HCT116 (cell line): ENCODE measurements around the gene EIF5AL1. TPM values are rescaled to one million over a fixed set of nuclear protein-coding genes. Genes with fewer than 3 reads are reported as not detected.
"Not testable (repeated sequence)": the region's sequence is repeated elsewhere in the genome, so short reads cannot be mapped to it uniquely, and the experiment has no call there.

Source experiments
- ATAC-seq: fragments of 200-7000 bp; cut with Tn5 transposase; 2 replicates; pipeline ENCODE4 v1.9.1; 2020; ENCODE audit warnings: mild to moderate bottlenecking, moderate library complexity
- BruUV-seq: library from RNA; stranded (reverse); fragments of 400-500 nt; replicated peaks from 2 replicates; lab custom pipeline; 2021; lab: Mats Ljungman, UMichigan
- CTCF ChIA-PET: fragments of 300-600 bp; sonication (Branson Sonifier 250); formaldehyde crosslinking; loops from one replicate; lab custom pipeline; 2021; ENCODE audit warnings: antibody characterized with exemption; lab: Charles Lee
- POLR2A ChIA-PET: fragments of 300-600, 350-600 bp; sonication (Branson Sonifier 250); formaldehyde crosslinking; loops from one replicate; lab custom pipeline; 2021; ENCODE audit warnings: antibody characterized with exemption; lab: Charles Lee
- RAD21 ChIA-PET, 2 experiments: fragments of 300-600 bp; sonication (Branson Sonifier 250); formaldehyde crosslinking; loops; one replicate each; lab custom pipeline; 2023; ENCODE audit warnings: low total read pairs in 2 of 2; ENCODE audit not compliant: uncharacterized antibody in 2 of 2, unreplicated experiment in 2 of 2, low non-redundant PET in 1 of 2; lab: Charles Lee
- DNase-seq: peaks from one replicate; pipeline ENCODE4 v3.0.0-alpha.2; 2010; ENCODE audit warnings: low read depth, low spot score
- H2AFZ ChIP-seq: fragments of 200-600 bp; shearing (Covaris generic), sonication (generic); 2 replicates; pipeline ENCODE4 v1.6.1; 2017; ENCODE audit warnings: low read depth, mixed run types, mixed read lengths, antibody characterized with exemption, low read length; ENCODE audit not compliant: poor library complexity, severe bottlenecking
- H3K27ac ChIP-seq: 2 replicates; pipeline ENCODE4 v1.5.1; 2012; ENCODE audit warnings: low read depth, low read length
- H3K27me3 ChIP-seq: fragments of 200-600 bp; sonication (generic); 2 replicates; pipeline ENCODE4 v1.6.1; 2016; ENCODE audit warnings: mixed run types, low read length, mixed read lengths; ENCODE audit not compliant: insufficient read depth
- H3K36me3 ChIP-seq, 2 experiments: fragments of 200-500 bp in 1 of 2; fragments of 200-600 bp in 1 of 2; sonication (Bioruptor generic) in 1 of 2; sonication (generic) in 1 of 2; 2 replicates each; pipeline versions ENCODE4 v1.5.1 to v1.6.1; 2014 to 2016; ENCODE audit warnings: low read length in 2 of 2, inconsistent platforms in 1 of 2, mixed read lengths in 1 of 2, mixed run types in 1 of 2; ENCODE audit not compliant: insufficient read depth in 2 of 2, control insufficient read depth in 1 of 2
- H3K4me1 ChIP-seq, 2 experiments: fragments of 200-600 bp in 1 of 2; sonication (generic) in 1 of 2; 2 replicates each; pipeline versions ENCODE4 v1.5.1 to v1.6.1; 2012 to 2017; ENCODE audit warnings: low read length in 2 of 2, inconsistent platforms in 1 of 2, mild to moderate bottlenecking in 1 of 2, mixed read lengths in 1 of 2, mixed run types in 1 of 2, moderate library complexity in 1 of 2; ENCODE audit not compliant: insufficient read depth in 2 of 2, control insufficient read depth in 1 of 2
- H3K4me2 ChIP-seq: fragments of 200-600 bp; sonication (generic); 2 replicates; pipeline ENCODE4 v1.6.1; 2017; ENCODE audit warnings: mixed run types, low read length, mixed read lengths
- H3K4me3 ChIP-seq, 2 experiments: fragments of 200-600 bp in 1 of 2; sonication (generic) in 1 of 2; replicated peaks in 1 of 2; 2 replicates each; pipeline ENCODE4 v1.5.1; 2011 to 2016; ENCODE audit warnings: low read length in 2 of 2, control low read depth in 1 of 2, low read depth in 1 of 2, mild to moderate bottlenecking in 1 of 2, mixed read lengths in 1 of 2, mixed run types in 1 of 2
- H3K79me2 ChIP-seq: fragments of 200-600 bp; sonication (generic); 2 replicates; pipeline ENCODE4 v1.6.1; 2017; ENCODE audit warnings: mild to moderate bottlenecking, mixed run types, low read length, moderate library complexity, mixed read lengths; ENCODE audit not compliant: insufficient read depth
- H3K9ac ChIP-seq: fragments of 200-600 bp; sonication (generic); 2 replicates; pipeline ENCODE4 v1.6.1; 2016; ENCODE audit warnings: low read length, mixed read lengths
- H3K9me2 ChIP-seq: fragments of 200-600 bp; sonication (generic), shearing (Covaris generic); 2 replicates; pipeline ENCODE4 v1.6.1; 2017; ENCODE audit warnings: mixed run types, mild to moderate bottlenecking, moderate library complexity; ENCODE audit not compliant: insufficient read depth
- H3K9me3 ChIP-seq, 2 experiments: fragments of 200-500 bp in 1 of 2; fragments of 200-600 bp in 1 of 2; sonication (Bioruptor generic) in 1 of 2; sonication (generic) in 1 of 2; 2 replicates each; pipeline ENCODE4 v1.6.1; 2014 to 2017; ENCODE audit warnings: low read length in 2 of 2, mixed read lengths in 2 of 2, inconsistent platforms in 1 of 2, low read depth in 1 of 2, mild to moderate bottlenecking in 1 of 2, mixed run types in 1 of 2, moderate library complexity in 1 of 2; ENCODE audit not compliant: control insufficient read depth in 1 of 2, insufficient read depth in 1 of 2
- H4K20me1 ChIP-seq: fragments of 200-600 bp; sonication (generic), shearing (Covaris generic); 2 replicates; pipeline ENCODE4 v1.6.1; 2017; ENCODE audit warnings: mixed run types, mild to moderate bottlenecking, moderate library complexity; ENCODE audit not compliant: insufficient read depth
- intact Hi-C: fragments of 100-400 bp; cut with micrococcal nuclease; formaldehyde crosslinking; loops from 2 replicates; pipeline ENCODE4 v1.10.0; 2022
- total RNA-seq: library from RNA; stranded (reverse); gene quantifications from one replicate; pipeline ENCODE4 v1.2.1, GENCODE V29; 2021; ENCODE audit not compliant: unreplicated experiment

The EIF5AL1 gene
- total RNA-seq, 1 experiment from 2014 or later: 5.6 TPM

DNA sequence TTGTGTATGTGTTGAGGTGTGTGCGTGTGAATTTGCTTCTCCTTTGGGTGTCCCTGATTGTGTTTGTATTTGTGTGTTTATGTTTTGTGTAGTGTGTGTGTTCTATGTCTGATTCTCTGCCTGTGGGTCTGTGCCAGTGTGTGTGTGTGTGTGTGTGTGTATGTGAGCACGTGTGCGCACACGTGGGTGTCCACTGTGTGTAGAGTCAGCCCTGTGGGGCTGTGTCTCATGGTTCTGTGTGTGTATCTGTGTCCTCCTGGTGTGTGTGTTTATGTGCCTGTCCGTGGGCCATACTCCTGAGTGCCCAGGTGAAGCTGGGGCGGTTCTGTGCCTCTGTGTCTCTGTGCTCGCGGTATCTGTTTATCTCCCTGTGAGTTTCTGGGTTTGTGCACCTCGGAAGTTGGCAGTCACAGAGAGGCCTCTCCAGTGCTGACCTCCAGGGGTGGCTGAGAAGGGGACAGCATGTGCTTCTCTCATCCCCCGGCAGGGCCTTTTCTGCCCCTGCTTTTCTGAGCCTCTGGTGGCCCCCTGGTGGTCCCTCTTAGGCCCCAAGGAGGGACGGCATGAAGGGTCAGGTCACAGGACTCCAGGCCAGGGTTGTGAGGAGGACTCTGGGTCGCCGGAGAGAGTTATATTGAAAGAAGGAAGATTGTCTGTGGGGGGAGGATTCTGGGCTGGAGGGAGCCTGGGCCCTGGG, 11.0 kb downstream of the EIF5AL1 start:
- H3K4me1 ChIP-seq, H3K4me3 ChIP-seq, H3K9me2 ChIP-seq, RAD21 ChIA-PET, H4K20me1 ChIP-seq, POLR2A ChIA-PET, H3K27me3 ChIP-seq, DNase-seq, H3K27ac ChIP-seq, H3K79me2 ChIP-seq, CTCF ChIA-PET, H3K9ac ChIP-seq, H3K36me3 ChIP-seq, ATAC-seq, H2AFZ ChIP-seq, H3K4me2 ChIP-seq, H3K9me3 ChIP-seq, BruUV-seq: not testable (repeated sequence)
- intact Hi-C loops: loop anchor here (10.0 kb wide), 1 partner anchor 711 kb away; no protein-coding TSS in a partner anchor

DNA sequence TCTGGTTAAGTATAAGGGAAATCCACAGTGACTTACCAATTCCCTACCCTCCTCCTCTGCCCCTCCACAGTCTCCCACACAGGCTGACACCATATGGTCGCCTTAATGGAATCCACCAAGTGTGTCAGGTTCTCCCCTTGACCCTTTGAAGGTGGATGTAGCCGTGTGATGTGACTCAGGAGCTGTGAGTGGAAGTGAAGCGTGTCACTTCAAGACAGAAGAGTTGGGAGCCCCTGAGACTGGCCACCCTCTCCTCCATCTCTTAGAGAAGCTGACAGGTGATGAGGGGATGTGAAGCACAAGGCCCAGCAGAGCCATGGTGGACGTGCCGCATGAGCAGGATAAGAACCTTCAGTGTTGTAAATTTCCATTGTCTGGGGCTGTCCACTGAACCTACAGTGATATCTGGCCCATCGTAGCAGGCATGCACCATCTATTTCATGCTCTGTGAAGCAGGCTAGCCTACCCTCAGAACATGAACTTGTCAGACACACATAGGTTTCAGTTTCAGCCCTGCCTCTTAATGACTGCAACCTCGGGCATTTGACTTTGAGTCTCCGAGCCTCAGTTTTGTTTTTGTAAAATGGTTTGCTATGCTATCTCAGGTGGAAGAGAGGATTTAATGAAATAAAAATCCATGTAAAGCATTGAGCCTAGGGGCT, 12.8 kb downstream of the EIF5AL1 start:
- H2AFZ ChIP-seq, H3K4me3 ChIP-seq, H4K20me1 ChIP-seq, H3K27me3 ChIP-seq, H3K9me2 ChIP-seq, ATAC-seq, H3K4me1 ChIP-seq, RAD21 ChIA-PET, DNase-seq, H3K79me2 ChIP-seq, H3K36me3 ChIP-seq, H3K27ac ChIP-seq, CTCF ChIA-PET, H3K9me3 ChIP-seq, POLR2A ChIA-PET, H3K9ac ChIP-seq, H3K4me2 ChIP-seq, BruUV-seq: not testable (repeated sequence)
- intact Hi-C loops: loop anchor here (10.0 kb wide), 1 partner anchor 710 kb away; no protein-coding TSS in a partner anchor

- BruUV-seq, H3K9me3 ChIP-seq, H2AFZ ChIP-seq, H3K79me2 ChIP-seq, CTCF ChIA-PET, H3K4me3 ChIP-seq, H3K4me2 ChIP-seq, H3K27me3 ChIP-seq, H3K27ac ChIP-seq, H4K20me1 ChIP-seq, ATAC-seq, RAD21 ChIA-PET, H3K9me2 ChIP-seq, POLR2A ChIA-PET, H3K4me1 ChIP-seq, H3K36me3 ChIP-seq, H3K9ac ChIP-seq, DNase-seq: not testable (repeated sequence)
- intact Hi-C loops: loop anchor here (10.0 kb wide), 1 partner anchor 707 kb away; no protein-coding TSS in a partner anchor
These were observed 15.9 kb downstream of the EIF5AL1 start for GRCh38 chr10:79528261-79528660.

GRCh38 chr10:79533142-79533902, 21.0 kb downstream of the EIF5AL1 start:
- intact Hi-C loops: not testable (repeated sequence)
- CTCF ChIA-PET: interaction anchor here (0.7 kb wide), 1 partner anchor 78 kb away, joined by 3 read pairs; no protein-coding TSS in a partner anchor

More at GRCh38 chr10:79533142-79533902, 21.0 kb downstream of the EIF5AL1 start:
- ATAC-seq, H3K27me3 ChIP-seq, H4K20me1 ChIP-seq, RAD21 ChIA-PET, H3K4me2 ChIP-seq, H3K9me3 ChIP-seq, H3K9ac ChIP-seq, POLR2A ChIA-PET, H2AFZ ChIP-seq, H3K36me3 ChIP-seq, H3K9me2 ChIP-seq, H3K27ac ChIP-seq, H3K4me1 ChIP-seq, H3K79me2 ChIP-seq, DNase-seq, BruUV-seq, H3K4me3 ChIP-seq: not testable (repeated sequence)
